GM21717 (cell line): ENCODE measurements around the gene MRPL37.
"Not testable (repeated sequence)": the region's sequence is repeated elsewhere in the genome, so short reads cannot be mapped to it uniquely, and the experiment has no call there.

Experiments used
- ATAC-seq: cut with Tn5 transposase; IDR thresholded peaks from one replicate; pipeline ENCODE4 v1.9.1; 2021; ENCODE audit warnings: mild to moderate bottlenecking, moderate library complexity; ENCODE audit not compliant: unreplicated experiment

The MRPL37 gene

DNA sequence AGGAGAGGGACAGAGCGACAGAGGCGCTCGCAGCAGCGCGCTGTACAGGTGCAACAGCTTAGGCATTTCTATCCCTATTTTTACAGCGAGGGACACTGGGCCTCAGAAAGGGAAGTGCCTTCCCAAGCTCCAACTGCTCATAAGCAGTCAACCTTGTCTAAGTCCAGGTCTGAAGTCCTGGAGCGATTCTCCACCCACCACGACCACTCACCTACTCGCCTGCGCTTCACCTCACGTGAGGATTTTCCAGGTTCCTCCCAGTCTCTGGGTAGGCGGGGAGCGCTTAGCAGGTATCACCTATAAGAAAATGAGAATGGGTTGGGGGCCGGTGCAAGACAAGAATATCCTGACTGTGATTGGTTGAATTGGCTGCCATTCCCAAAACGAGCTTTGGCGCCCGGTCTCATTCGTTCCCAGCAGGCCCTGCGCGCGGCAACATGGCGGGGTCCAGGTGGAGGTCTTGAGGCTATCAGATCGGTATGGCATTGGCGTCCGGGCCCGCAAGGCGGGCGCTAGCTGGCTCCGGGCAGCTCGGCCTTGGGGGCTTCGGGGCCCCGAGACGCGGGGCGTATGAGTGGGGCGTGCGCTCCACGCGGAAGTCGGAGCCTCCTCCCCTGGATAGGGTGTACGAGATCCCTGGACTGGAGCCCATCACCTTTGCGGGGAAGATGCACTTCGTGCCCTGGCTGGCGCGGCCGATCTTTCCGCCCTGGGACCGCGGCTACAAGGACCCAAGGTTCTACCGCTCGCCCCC is at the start of gene MRPL37, which contains the start of gene CYB5RL:
MRPL37 (plus strand) TSS at position 403 of the 754 bp plus-strand sequence; CDS start at position 480, 77 bp downstream.
CYB5RL (minus strand) TSS at position 266 of the 754 bp plus-strand sequence. CDS start 4,414 bp downstream, outside the sequence.
- ATAC-seq: peak; percentile 95

GRCh38 chr1:54151013-54151412 is 49.0 kb upstream of the MRPL37 start:
- no peak for ATAC-seq

GRCh38 chr1:54152696-54153095 is 47.3 kb upstream of the MRPL37 start, which contains the start of gene CDCP2:
CDCP2 (minus strand) TSS chr1:54153000; CDS start chr1:54152922, 78 bp downstream.
- ATAC-seq: no peak

DNA sequence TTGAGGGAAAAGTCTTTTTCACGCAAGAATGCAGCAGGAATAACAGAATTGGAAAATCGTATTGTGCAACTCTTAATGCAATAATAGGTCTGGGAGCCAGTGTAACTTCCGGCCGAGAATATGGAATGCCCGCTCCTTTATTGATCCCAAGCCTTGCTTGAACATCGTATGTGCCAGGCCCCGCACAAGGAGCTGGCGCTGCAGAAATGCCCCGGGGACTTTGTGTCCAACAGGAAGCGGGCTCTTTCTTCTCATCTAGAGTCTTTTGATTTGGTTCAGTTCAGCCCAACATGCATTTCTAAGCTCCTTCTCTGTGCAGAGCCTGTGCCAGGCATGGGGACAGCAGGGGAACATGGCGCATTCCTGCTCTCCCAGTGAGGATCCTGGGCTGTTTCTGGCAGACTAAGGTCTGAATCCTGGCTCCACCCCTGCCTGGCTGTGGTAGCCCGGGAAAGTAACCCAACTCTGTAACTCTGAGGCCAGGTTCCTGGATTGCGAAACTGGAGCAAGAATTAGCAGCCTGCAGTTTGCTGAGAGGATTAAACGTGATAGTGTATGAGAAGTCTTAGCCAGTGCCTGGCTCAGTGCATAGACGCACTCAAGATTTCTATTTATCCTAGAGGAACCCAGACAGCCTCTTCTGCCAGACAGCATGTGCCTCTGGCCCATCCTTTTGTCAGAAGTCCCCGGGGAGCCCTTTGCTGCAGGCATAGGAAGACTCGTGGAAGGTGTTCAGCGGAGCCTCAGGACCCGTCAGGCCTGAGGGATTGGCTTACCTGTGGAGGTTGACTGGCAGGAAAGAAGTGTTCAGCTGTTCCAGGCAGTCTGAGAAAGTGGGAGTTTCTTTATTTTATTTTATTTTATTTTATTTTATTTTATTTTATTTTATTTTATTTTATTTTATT is 46.2 kb upstream of the MRPL37 start:
- ATAC-seq: no peak

- ATAC-seq: no peak
Observed at GRCh38 chr1:54156201-54156600, 43.8 kb upstream of the MRPL37 start.

DNA sequence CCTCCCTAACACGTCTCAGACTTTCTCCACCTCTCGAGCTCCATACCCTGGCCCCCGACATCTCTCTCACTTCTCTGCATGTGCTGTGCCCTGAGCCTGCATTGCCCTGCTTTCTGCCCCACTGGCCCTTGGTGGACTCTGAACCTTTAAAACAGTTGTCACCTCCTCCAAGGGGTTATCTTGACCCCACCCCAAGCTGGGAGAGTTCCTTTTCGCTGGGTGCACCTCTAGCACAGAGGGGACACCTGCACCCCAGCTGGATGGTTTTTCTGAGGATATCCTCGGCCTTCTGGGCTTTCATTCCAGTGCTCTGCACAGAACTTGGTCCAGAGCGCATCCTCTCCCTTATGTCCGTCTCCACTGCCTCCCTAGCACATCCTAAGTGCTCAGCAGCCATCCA is 43.0 kb upstream of the MRPL37 start:
- ATAC-seq: no peak

DNA sequence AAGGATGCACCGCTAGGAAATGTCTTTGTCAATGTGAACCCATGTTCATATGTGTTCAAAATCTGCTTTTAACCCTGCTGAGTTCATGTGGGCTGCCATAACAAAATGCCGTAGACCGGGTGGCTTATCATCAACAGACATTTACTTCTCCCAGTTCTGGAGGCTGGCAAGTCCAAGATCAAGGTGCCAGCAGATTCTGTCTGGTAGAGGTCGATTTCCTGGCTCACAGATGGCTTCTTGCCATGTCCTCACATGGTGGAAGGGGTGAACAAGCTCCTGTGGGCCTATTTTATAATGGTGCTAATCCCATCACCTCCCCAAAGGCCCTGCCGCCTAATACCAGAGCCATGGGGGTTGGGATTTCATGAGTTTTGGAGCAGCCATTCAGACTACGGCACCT is 42.6 kb upstream of the MRPL37 start:
- no peak for ATAC-seq

GRCh38 chr1:54158071-54158470 is 41.9 kb upstream of the MRPL37 start:
- ATAC-seq: no peak

GRCh38 chr1:54159733-54160316 is 40.1 kb upstream of the MRPL37 start:
- ATAC-seq: no peak

DNA sequence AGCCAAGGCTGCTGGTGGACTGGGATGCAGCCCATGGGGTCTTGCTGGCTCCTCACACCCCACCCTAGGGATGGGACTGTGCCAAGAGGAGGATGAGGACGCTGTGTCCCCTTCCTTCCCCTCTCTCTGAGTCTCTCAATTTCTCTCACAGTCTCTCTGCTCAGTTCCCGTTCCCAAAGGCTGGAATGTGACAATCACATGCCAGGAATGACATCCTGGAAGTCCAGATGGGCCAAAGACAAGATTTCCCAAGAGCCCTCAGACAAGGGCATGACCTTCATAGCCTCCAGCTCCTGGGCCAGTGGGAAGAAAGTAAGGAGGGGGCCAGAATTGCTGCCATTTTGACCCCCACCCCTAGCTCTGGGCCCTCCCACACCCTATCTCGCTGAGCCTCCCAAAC is 39.6 kb upstream of the MRPL37 start:
- ATAC-seq: no peak

DNA sequence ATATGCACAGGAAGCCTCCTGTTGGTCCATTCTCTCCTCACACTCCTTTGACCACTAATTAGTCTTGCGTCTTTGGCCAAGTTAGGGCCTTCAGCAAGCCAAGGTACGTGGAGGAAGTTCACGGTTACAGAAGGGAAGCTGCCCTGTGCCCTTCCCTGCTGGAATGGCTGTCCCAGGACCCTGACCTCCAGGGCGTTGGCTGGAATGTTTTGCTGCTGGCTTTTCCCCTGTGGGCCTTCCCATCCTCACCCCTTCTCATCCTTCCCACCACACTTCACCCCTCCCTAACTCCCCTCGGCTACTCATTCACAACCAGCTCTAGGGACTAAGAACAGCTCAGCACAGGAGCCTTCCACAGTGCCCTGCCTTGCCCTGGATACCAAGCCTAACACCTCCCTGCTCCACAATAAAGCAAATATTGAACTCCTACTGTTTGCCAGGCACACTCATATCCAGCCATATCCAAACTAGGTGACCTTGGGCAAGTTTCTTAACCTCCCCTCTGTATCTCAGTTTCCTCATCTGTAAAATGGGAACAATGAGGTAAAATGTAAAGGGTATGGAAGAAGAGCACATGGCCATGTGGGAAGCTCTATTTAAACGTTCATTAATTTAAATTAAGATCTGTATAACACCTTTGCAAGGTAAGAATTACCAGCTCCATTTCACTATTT is 38.3 kb upstream of the MRPL37 start:
- ATAC-seq: no peak

GRCh38 chr1:54163051-54163450 is 36.9 kb upstream of the MRPL37 start:
- no peak for ATAC-seq

DNA sequence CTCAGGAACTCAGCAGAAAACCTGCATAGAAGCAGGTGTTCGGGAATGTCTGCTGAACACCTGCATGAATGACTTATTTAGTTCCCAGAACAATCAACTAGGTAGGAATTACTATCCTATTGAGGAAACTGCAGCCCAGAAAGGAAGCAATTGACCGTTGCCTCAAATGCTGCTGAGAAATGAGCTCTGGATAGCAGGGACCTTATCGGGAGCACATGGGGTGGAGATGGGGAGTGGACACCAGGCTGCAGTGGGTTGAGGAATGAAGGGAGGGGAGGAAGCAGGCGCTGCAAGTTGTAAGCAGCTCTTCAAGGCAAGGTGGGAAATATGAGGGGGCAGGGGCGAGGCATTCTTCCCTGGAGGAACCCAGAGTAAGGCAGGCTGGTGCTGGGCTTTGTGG is 36.4 kb upstream of the MRPL37 start:
- no peak for ATAC-seq

DNA sequence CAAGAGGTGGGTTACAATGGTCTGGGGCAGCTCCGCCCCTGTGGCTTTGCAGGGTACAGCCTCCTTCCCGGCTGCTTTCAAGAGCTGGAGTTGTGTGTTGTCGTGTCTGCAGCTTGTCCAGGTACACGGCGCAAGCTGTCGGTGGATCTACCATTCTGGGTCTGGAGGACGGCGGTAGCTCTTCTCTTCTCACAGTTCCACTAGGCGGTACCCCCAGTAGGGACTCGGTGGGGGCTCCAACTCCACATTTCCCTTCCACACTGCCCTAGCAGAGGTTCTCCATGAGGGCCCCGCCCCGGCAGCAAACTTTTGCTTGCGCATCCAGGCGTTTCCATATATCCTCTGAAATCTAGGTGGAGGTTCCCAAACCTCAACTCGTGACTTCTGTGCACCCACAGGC is 34.8 kb upstream of the MRPL37 start:
- ATAC-seq: no peak

DNA sequence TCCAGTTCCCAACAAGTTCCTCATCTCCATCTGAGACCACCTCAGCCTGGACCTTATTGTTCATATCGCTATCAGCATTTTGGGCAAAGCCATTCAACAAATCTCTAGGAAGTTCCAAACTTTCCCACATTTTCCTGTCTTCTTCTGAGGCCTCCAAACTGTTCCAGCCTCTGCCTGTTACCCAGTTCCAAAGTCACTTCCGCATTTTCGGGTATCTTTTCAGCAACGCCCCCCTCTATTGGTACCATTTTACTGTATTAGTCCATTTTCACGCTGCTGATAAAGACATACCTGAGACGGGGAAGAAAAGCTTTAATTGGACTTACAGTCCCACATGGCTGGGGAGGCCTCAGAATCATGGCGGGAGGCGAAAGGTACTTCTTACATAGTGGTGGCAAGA is 33.6 kb upstream of the MRPL37 start:
- ATAC-seq: not testable (repeated sequence)

DNA sequence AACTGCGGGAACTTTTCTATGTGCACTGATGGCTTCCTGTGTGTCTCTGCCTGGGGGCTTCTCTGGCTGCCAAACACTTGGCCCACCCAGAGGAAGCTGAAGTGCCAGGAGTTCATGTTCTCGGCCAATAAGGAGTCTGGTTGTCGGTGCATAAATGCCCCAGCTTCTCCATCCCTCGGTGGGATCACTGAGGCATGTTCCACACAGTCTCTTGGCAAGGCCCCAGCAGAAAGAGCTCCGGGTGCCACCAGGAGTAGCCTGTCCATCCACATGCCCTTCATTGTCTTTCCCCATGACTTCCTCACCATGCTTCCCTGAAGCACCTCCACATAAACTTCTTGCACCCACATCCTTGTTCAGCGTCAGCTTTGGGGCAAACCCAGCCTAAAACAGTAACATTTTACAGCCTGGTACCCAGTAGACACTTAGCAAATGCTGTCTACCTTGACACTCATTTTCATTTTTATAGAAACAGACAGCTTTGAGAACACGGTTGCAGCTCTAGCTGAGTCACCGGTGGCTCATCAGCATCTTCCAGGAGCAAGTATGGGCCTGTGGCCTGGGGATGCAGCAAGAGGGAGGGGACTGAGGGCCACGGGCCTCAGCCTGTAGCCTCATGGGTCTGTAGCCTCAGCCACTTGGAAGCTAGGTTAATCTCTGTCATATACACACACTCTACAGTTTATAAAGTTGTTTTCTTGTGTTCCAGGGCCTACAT is 32.4 kb upstream of the MRPL37 start:
- no peak for ATAC-seq

DNA sequence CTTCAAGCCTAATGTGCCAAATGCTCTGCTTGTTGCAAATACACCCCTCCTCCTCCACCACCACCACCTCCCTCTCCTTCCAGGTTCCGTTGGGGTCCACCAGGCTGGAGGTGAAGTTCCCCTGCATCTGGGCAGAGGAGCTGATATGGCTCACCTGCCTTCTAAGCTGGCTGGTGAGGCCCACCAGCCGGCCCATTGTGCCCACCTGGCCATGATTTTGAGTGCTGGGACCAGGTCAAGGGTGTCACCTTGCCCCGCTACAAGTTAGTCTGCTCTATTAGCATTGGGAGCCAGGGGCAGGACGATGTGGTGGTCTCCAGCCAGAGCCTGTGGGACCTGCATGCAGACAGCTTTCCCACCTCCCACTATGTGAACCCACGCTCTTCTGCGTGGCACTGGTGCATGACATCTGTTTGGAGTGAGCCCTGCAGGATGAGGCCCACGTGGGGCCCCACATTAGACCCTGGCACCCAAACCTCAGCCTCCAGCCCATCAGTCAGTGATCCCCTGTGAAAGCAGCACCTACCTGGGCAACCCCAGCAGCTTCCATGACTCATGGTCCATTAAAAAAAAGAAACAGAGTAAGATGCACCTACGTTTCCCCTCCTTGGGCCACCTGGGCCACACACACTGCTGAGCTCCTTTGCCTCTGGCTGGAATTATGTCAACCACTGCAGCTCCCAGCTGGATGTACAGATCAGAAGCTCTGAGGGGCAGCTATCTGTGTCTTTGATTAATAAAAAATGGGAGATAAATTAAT is 31.6 kb upstream of the MRPL37 start:
- ATAC-seq: no peak

- ATAC-seq: no peak
Observed at GRCh38 chr1:54169068-54169467, 30.9 kb upstream of the MRPL37 start.

- no peak for ATAC-seq
Observed at GRCh38 chr1:54171016-54171415, 29.0 kb upstream of the MRPL37 start.
